HEK293 (cell line): ENCODE measurements around the gene BIRC3.
A peak's percentile ranks its signal among the peaks of the same experiment; 100 is the strongest.

Experiments
- ELK4 ChIP-seq: IDR thresholded peaks from 2 replicates; pipeline ENCODE4 v1.6.1; 2011; ENCODE audit warnings: mild to moderate bottlenecking, low read depth, low read length, borderline replicate concordance
- HOXA7 ChIP-seq: sonication (generic); formaldehyde crosslinking; IDR thresholded peaks from 2 replicates; pipeline ENCODE4 v1.8.1; 2022; ENCODE audit warnings: missing genetic modification reagents, borderline replicate concordance
- MYNN ChIP-seq: fragments of 450-650 bp; formaldehyde crosslinking; IDR thresholded peaks from 2 replicates; pipeline ENCODE4 v1.5.1; 2016; ENCODE audit warnings: missing biosample characterization, missing genetic modification characterization, borderline replicate concordance
- PRDM10 ChIP-seq: fragments of 450-650 bp; formaldehyde crosslinking; IDR thresholded peaks from 2 replicates; pipeline ENCODE4 v1.5.1; 2016; ENCODE audit warnings: missing biosample characterization, missing genetic modification characterization
- SP7 ChIP-seq: fragments of 450-650 bp; formaldehyde crosslinking; IDR thresholded peaks from 2 replicates; pipeline ENCODE4 v1.5.1; 2016; ENCODE audit warnings: missing biosample characterization, missing genetic modification characterization
- TCF7L2 ChIP-seq: IDR thresholded peaks from 2 replicates; pipeline ENCODE4 v1.6.1; 2011; ENCODE audit warnings: low read depth, mild to moderate bottlenecking, inconsistent platforms, low read length, moderate library complexity, borderline replicate concordance
- YY2 ChIP-seq: fragments of 450-650 bp; formaldehyde crosslinking; IDR thresholded peaks from 2 replicates; pipeline ENCODE4 v1.5.1; 2016; ENCODE audit warnings: missing biosample characterization, missing genetic modification characterization
- ZBTB20 ChIP-seq: fragments of 450-650 bp; formaldehyde crosslinking; IDR thresholded peaks from 2 replicates; pipeline ENCODE4 v1.5.1; 2016; ENCODE audit warnings: missing biosample characterization, missing genetic modification characterization
- ZNF10 ChIP-seq: fragments of 450-650 bp; formaldehyde crosslinking; IDR thresholded peaks from 2 replicates; pipeline ENCODE4 v1.5.1; 2017; ENCODE audit warnings: missing biosample characterization, missing genetic modification characterization
- ZNF2 ChIP-seq: fragments of 450-650 bp; formaldehyde crosslinking; IDR thresholded peaks from 2 replicates; pipeline ENCODE4 v1.5.1; 2016; ENCODE audit warnings: missing biosample characterization, missing genetic modification characterization
- ZNF239 ChIP-seq: fragments of 450-650 bp; formaldehyde crosslinking; IDR thresholded peaks from 2 replicates; pipeline ENCODE4 v1.5.1; 2016; ENCODE audit warnings: missing biosample characterization, missing genetic modification characterization
- ZNF280C ChIP-seq: fragments of 450-650 bp; formaldehyde crosslinking; IDR thresholded peaks from 2 replicates; pipeline ENCODE4 v1.5.1; 2016; ENCODE audit warnings: missing biosample characterization, missing genetic modification characterization
- ZNF423 ChIP-seq: fragments of 450-650 bp; formaldehyde crosslinking; IDR thresholded peaks from 2 replicates; pipeline ENCODE4 v1.5.1; 2016; ENCODE audit warnings: missing biosample characterization, missing genetic modification characterization
- ZNF555 ChIP-seq: fragments of 450-650 bp; formaldehyde crosslinking; conservative IDR thresholded peaks from 2 replicates; pipeline ENCODE4 v1.5.1; 2017; ENCODE audit warnings: missing biosample characterization, mild to moderate bottlenecking, missing genetic modification characterization, inconsistent platforms
- ZNF626 ChIP-seq: fragments of 450-650 bp; sonication (Bioruptor Pico); formaldehyde crosslinking; IDR thresholded peaks from 2 replicates; pipeline ENCODE4 v1.5.1; 2018; ENCODE audit warnings: missing biosample characterization, missing genetic modification characterization, inconsistent platforms
- ZNF629 ChIP-seq: fragments of 450-650 bp; formaldehyde crosslinking; IDR thresholded peaks from 2 replicates; pipeline ENCODE4 v1.5.1; 2017; ENCODE audit warnings: missing biosample characterization, missing genetic modification characterization
- ZNF654 ChIP-seq: fragments of 450-650 bp; formaldehyde crosslinking; IDR thresholded peaks from 2 replicates; pipeline ENCODE4 v1.5.1; 2016; ENCODE audit warnings: low read depth, missing biosample characterization, missing genetic modification characterization
- ZNF692 ChIP-seq: fragments of 450-650 bp; formaldehyde crosslinking; IDR thresholded peaks from 2 replicates; pipeline ENCODE4 v1.5.1; 2016; ENCODE audit warnings: missing biosample characterization, missing genetic modification characterization
- ZNF701 ChIP-seq: fragments of 450-650 bp; formaldehyde crosslinking; IDR thresholded peaks from 2 replicates; pipeline ENCODE4 v1.5.1; 2016; ENCODE audit warnings: missing biosample characterization, missing genetic modification characterization
- TF ChIP-seq, protein P1 (sequence below): fragments of 450-650 bp; formaldehyde crosslinking; IDR thresholded peaks from 2 replicates; pipeline ENCODE4 v1.5.1; 2016; ENCODE audit warnings: missing biosample characterization, missing genetic modification characterization, borderline replicate concordance

BIRC3 gene

GRCh38 chr11:102341844-102342318 is 24.6 kb downstream of the BIRC3 start (continued):
- TF ChIP-seq ZNF423 (tag by site-specific recombination) (no peak), ZNF692 (tag by site-specific recombination) (no peak), ZNF2 (tag by site-specific recombination) (peak; percentile 58; the same call in 1 of the 2 replicates), SP7 (tag by site-specific recombination) (no peak), ZNF629 (no peak), ELK4 (no peak), ZNF626 (tag by site-specific recombination) (no peak), ZNF701 (tag by site-specific recombination) (no peak), HOXA7 (CRISPR knock-in tag) (no peak), ZNF239 (no peak), ZNF10 (no peak), ZNF654 (tag by site-specific recombination) (peak; percentile 77), PRDM10 (tag by site-specific recombination) (no peak), ZBTB20 (tag by site-specific recombination) (no peak), ZNF555 (tag by site-specific recombination) (no peak), ZNF280C (tag by site-specific recombination) (no peak), YY2 (tag by site-specific recombination) (no peak), MYNN (tag by site-specific recombination) (no peak), TCF7L2 (no peak)
- TF ChIP-seq, protein P1, sequence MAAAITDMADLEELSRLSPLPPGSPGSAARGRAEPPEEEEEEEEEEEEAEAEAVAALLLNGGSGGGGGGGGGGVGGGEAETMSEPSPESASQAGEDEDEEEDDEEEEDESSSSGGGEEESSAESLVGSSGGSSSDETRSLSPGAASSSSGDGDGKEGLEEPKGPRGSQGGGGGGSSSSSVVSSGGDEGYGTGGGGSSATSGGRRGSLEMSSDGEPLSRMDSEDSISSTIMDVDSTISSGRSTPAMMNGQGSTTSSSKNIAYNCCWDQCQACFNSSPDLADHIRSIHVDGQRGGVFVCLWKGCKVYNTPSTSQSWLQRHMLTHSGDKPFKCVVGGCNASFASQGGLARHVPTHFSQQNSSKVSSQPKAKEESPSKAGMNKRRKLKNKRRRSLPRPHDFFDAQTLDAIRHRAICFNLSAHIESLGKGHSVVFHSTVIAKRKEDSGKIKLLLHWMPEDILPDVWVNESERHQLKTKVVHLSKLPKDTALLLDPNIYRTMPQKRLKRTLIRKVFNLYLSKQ (tag by site-specific recombination), result no peak
